C4-2B (cell line): Measurements from ENCODE around the gene KAT2B.

Experiments used
- H3K27ac ChIP-seq: fragments of 450-650 bp; 2 replicates; pipeline ENCODE4 v1.5.1; 2017
- ZFX ChIP-seq: fragments of 450-650 bp; IDR thresholded peaks from 2 replicates; pipeline ENCODE4 v1.6.1; 2017
- TF ChIP-seq, protein P1 (sequence below): fragments of 450-650 bp; conservative IDR thresholded peaks from 2 replicates; pipeline ENCODE4 v1.5.1; 2017; ENCODE audit warnings: mild to moderate bottlenecking

KAT2B gene

DNA sequence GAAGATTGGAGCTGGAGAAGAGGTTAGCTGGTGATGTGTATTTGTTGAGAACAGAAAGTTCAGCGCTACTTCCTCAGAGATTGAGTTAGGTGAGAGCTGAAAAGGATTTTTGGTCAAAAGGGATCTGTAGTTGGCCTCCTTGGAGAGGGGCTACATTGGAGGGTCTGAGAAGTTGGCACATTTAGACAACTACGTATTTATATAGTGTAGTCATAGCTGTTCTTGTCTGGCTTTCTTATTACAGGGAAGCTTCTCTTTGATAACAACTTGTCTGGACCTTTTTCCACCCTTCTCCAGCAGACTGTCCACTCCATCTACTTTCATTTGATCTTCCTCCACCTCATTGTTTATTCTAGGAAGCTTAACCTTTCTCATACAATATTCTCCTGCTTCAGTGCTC is 43.7 kb downstream of the KAT2B start:
- no peak overlapping the region for H3K27ac ChIP-seq

GRCh38 chr3:20091331-20092047 is 51.2 kb downstream of the KAT2B start:
- TF ChIP-seq, protein P1, sequence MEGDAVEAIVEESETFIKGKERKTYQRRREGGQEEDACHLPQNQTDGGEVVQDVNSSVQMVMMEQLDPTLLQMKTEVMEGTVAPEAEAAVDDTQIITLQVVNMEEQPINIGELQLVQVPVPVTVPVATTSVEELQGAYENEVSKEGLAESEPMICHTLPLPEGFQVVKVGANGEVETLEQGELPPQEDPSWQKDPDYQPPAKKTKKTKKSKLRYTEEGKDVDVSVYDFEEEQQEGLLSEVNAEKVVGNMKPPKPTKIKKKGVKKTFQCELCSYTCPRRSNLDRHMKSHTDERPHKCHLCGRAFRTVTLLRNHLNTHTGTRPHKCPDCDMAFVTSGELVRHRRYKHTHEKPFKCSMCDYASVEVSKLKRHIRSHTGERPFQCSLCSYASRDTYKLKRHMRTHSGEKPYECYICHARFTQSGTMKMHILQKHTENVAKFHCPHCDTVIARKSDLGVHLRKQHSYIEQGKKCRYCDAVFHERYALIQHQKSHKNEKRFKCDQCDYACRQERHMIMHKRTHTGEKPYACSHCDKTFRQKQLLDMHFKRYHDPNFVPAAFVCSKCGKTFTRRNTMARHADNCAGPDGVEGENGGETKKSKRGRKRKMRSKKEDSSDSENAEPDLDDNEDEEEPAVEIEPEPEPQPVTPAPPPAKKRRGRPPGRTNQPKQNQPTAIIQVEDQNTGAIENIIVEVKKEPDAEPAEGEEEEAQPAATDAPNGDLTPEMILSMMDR = no peak
- TF ChIP-seq ZFX = no peak
- H3K27ac ChIP-seq = no peak overlapping the region

More for the DNA sequence above, 43.7 kb downstream of the KAT2B start:
- TF ChIP-seq ZFX = no peak
- TF ChIP-seq, protein P1 = no peak

- H3K27ac ChIP-seq = no peak overlapping the region
- TF ChIP-seq ZFX = no peak
- TF ChIP-seq, protein P1 = no peak
Measured at GRCh38 chr3:20095470-20095869, 55.2 kb downstream of the KAT2B start.

- H3K27ac ChIP-seq = no peak overlapping the region
- TF ChIP-seq, protein P1 = no peak
- no peak for TF ChIP-seq ZFX
Measured at GRCh38 chr3:20096135-20096685, 56.0 kb downstream of the KAT2B start.

- H3K27ac ChIP-seq = no peak overlapping the region
- TF ChIP-seq ZFX = no peak
- TF ChIP-seq, protein P1 = no peak
Measured at GRCh38 chr3:20097015-20097414, 56.8 kb downstream of the KAT2B start.

DNA sequence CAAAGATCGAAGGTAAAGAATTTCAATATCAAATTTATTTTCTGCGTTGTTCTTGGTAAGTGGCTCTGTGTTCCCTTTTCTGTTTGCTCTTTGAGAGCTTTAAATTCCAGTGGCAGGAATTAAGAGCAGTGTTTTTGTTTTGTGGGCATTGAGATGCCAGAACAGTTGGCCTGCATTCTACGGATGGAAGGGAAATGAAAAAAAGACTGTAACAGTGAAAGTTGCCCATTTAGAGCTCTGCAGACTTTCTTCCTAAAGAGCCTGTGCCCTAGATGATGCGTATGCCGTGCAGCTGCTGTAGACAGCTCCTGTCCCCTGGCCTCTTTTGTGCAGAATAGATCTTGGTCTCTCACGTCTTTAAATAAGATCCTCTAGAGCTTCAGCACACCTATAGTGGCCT is 58.8 kb downstream of the KAT2B start:
- H3K27ac ChIP-seq = peak overlapping the region; percentile 62
- TF ChIP-seq ZFX = no peak
- TF ChIP-seq, protein P1 = no peak

DNA sequence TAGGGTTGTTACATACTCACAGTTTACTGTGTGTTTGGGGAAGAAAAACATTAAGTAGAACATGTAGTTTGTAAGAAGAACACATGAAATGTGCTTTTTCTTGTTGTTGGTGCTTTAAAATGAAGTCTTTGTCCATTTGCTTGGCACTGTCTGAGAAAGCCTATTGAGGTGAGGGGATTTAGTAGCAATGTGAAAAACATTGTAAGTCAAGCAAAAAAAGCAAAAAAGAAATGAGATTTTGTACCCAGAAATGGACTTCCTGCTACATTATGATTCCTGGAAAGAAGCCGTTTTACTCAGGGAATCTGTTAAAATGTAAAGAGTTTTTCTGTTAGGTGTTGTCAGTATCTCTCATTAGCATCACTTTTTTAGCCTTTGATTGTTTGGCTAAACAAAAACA is 59.9 kb downstream of the KAT2B start:
- TF ChIP-seq, protein P1 = no peak
- TF ChIP-seq ZFX = no peak

More for the DNA sequence above, 59.9 kb downstream of the KAT2B start:
- H3K27ac ChIP-seq = no peak overlapping the region
